HG03196 (cell line): Measurements from ENCODE around the gene HOXA1.

ENCODE experiments used
- ATAC-seq: cut with Tn5 transposase; IDR thresholded peaks from one replicate; pipeline ENCODE4 v1.9.1; 2021; ENCODE audit not compliant: unreplicated experiment

Gene HOXA1

GRCh38 chr7:27132214-27132613 lies 36.4 kb upstream of the HOXA1 start:
- ATAC-seq, result no peak

DNA sequence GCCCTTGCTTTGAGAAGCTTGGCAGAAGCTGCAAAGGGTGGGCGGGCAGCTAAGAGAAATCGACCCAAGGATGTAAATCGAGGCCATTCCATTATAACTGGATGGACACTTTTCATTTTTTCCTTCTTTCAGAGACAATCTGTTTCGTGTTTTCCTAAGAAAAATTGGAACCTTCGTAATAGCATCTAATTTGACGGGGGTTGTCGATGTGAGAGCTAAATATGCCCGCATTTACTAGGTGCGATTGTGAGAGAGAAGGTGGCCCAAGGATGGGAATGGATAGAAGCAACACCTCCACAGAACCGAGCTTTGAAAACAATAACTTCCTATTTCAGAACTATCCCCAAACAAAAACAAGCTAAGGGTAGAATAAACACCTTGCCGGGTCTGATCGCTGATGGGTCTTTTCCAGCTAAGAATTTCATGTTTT lies 35.6 kb upstream of the HOXA1 start:
- no peak for ATAC-seq

DNA sequence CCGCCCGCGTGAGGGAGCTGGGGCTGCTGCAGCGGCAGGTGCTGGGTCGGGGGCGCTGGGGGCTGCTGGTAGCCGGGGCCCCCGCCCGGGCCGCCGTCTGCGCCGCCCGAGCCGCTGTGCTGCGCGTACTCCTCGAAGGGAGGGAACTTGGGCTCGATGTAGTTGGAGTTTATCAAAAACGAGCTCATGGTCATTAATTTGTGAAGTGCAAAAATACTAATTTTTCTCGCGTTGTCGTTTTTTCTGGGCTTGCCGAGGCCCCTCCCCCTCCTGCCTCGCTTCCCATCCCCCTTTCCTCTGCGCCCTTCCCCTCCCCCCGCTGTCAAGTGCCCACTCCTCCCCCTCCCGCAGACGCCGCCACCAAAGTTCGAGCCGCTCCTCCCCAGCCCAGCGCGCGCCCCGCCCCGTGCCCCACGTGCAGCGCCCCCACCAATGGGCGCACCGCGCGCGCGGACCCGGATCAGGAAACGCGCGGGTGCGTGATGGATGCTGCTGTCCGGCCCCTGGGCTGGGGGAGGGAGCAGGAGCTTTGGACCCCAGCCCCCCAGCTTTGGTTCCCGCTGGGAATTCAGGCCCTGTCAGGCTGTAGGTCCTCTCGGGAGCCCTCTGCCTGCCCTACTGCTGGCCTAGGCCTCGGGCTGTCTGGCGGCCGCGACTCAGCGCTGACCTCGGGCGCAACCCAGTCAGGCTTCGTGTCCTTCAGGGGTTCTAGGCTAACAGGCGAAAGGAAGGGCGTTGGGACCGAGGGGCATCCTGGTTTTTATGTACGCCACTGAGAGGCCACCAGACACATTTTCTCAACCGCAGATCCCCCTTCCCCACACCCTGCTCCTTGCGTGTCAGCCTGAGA lies 35.0 kb upstream of the HOXA1 start, which contains the start of gene HOXA4:
Gene HOXA4, minus strand, starts transcription at position 218 of the 850 bp plus-strand sequence. Its CDS starts 24 bp downstream, at position 194.
- no peak for ATAC-seq

- no peak for ATAC-seq
Observed at GRCh38 chr7:27129729-27130539, 34.1 kb upstream of the HOXA1 start.

GRCh38 chr7:27128776-27129728 lies 33.3 kb upstream of the HOXA1 start:
- no peak for ATAC-seq

GRCh38 chr7:27128034-27128433 lies 32.2 kb upstream of the HOXA1 start:
- ATAC-seq, result no peak

GRCh38 chr7:27126596-27127327 lies 31.0 kb upstream of the HOXA1 start:
- no peak for ATAC-seq

GRCh38 chr7:27125986-27126394 lies 30.2 kb upstream of the HOXA1 start:
- no peak for ATAC-seq

GRCh38 chr7:27124902-27125689 lies 29.3 kb upstream of the HOXA1 start:
- ATAC-seq, result no peak

GRCh38 chr7:27124096-27124901 lies 28.5 kb upstream of the HOXA1 start:
- no peak for ATAC-seq

GRCh38 chr7:27123477-27124053 lies 27.8 kb upstream of the HOXA1 start:
- ATAC-seq, result no peak

DNA sequence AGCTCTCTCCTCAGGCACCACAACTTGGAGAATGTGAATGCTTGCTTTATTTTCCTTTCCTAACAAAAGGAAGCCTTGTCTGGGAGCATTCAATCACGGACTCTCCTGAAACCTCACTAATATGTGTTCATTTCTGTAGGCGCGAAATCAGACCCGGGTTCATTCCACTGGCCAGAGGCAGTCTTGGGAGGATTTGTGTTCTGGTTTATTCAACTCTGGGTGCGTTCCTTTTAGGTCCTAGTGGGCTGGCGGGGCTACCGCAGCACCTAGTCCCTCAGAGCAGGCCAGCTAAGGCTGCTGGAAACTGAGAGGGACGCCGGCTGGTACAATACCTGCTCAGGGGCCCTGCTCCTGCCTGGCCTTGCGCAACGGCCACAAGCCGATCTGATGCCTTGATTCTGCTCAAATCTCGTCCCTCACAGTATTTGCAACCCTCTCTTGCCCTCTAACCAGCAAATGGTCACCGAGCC lies 27.2 kb upstream of the HOXA1 start:
- no peak for ATAC-seq

GRCh38 chr7:27122077-27122910 lies 26.5 kb upstream of the HOXA1 start:
- no peak for ATAC-seq

- ATAC-seq, result no peak
Observed at GRCh38 chr7:27121684-27122076, 25.9 kb upstream of the HOXA1 start.

DNA sequence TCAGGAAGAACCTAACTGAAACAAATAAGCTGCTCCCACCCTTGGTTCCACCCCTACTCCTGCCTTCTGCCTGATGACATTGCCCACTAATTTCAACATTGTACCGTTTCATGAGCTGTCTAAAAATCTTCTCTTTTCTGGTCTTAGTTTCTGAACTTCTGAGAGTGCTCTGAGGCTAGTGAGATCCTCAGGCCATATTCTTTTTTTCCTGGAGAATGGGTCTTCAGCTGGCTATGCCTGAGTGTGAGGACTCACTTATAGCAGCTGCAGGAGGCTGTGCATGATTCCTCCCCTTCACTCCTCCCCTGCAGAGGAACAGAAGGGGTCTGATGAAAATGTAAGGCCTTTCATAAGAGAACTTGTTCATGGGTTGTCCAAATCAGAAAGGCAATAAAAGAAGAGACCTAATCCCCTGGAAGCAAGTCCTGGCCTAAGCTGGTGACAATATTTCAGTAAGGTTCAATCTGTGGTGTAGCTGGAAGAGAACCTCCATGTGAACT lies 23.7 kb upstream of the HOXA1 start:
- no peak for ATAC-seq

DNA sequence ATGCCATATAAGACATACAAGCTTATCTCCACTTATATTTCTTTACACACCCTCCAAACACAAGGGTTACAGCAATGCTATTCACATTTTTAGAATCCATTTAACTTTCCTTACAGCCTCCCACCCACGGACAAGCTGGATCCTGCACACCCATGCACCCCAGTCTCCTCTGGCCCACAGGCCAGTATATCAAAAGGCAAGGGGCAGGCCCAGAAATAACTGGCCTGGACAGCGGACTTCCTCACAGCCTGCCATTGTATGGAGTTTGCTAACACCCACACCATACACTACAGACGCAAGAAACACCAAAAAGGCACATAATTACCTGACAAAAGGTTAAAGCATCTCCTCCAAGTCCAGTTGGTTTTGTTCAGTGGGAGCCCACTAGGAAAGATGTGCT lies 22.8 kb upstream of the HOXA1 start:
- ATAC-seq, result no peak

- no peak for ATAC-seq
Observed at GRCh38 chr7:27117887-27118491, 22.2 kb upstream of the HOXA1 start.
